DOHH2 (cell line): Measurements from ENCODE around the gene DNAJC15.

Experiments
- H3F3A ChIP-seq: fragments of 200-600 bp; sonication (generic), shearing (Covaris generic); 2 replicates; pipeline ENCODE4 v1.6.0; 2016; ENCODE audit warnings: antibody characterized with exemption, mild to moderate bottlenecking; ENCODE audit not compliant: control insufficient read depth, insufficient read depth
- H3K27ac ChIP-seq: fragments of 200-600 bp; sonication (generic); 2 replicates; pipeline ENCODE4 v1.5.1; 2014; ENCODE audit warnings: low read depth, mild to moderate bottlenecking, low read length, moderate library complexity
- H3K27me3 ChIP-seq: fragments of 200-600 bp; sonication (generic); 2 replicates; pipeline ENCODE4 v1.6.1; 2014; ENCODE audit warnings: mild to moderate bottlenecking, low read length, mixed read lengths; ENCODE audit not compliant: control insufficient read depth
- H3K36me3 ChIP-seq: fragments of 200-600 bp; sonication (generic); 2 replicates; pipeline ENCODE4 v1.6.1; 2014; ENCODE audit warnings: mild to moderate bottlenecking, low read length, moderate library complexity, mixed read lengths; ENCODE audit not compliant: control insufficient read depth
- H3K4me1 ChIP-seq: fragments of 200-600 bp; sonication (generic); 2 replicates; pipeline ENCODE4 v1.6.1; 2014; ENCODE audit warnings: mild to moderate bottlenecking, low read length, mixed read lengths; ENCODE audit not compliant: control insufficient read depth
- H3K4me2 ChIP-seq: fragments of 200-600 bp; sonication (generic); 2 replicates; pipeline ENCODE4 v1.6.0; 2014; ENCODE audit warnings: mild to moderate bottlenecking, low read length, moderate library complexity
- H3K4me3 ChIP-seq: fragments of 200-600 bp; sonication (generic); 2 replicates; pipeline ENCODE4 v1.5.1; 2014; ENCODE audit warnings: mild to moderate bottlenecking, low read length, mixed read lengths
- H3K79me2 ChIP-seq: fragments of 200-600 bp; sonication (generic); 2 replicates; pipeline ENCODE4 v1.6.1; 2014; ENCODE audit warnings: mild to moderate bottlenecking, low read length, mixed read lengths; ENCODE audit not compliant: control insufficient read depth
- H3K9me2 ChIP-seq: fragments of 200-600 bp; sonication (generic); replicated peaks from 2 replicates; pipeline ENCODE4 v1.6.1; 2014; ENCODE audit warnings: mild to moderate bottlenecking, low read length, mixed read lengths; ENCODE audit not compliant: control insufficient read depth
- H3K9me3 ChIP-seq: fragments of 200-600 bp; sonication (generic); 2 replicates; pipeline ENCODE4 v1.6.1; 2014; ENCODE audit warnings: antibody characterized with exemption, low read length, mixed read lengths; ENCODE audit not compliant: control insufficient read depth, insufficient read depth
- H4K20me1 ChIP-seq: fragments of 200-600 bp; sonication (generic); 2 replicates; pipeline ENCODE4 v1.6.0; 2014; ENCODE audit warnings: low read depth, mild to moderate bottlenecking, antibody characterized with exemption, low read length, moderate library complexity; ENCODE audit not compliant: control insufficient read depth, insufficient read depth
- EZH2phosphoT487 ChIP-seq: fragments of 200-600 bp; sonication (generic); IDR thresholded peaks from 2 replicates; pipeline ENCODE4 v1.6.1; 2017; ENCODE audit warnings: borderline replicate concordance, mild to moderate bottlenecking, antibody characterized with exemption, low read length, moderate library complexity, mixed read lengths
- TF ChIP-seq, protein P1 (sequence below): fragments of 200-600 bp; sonication (generic); IDR thresholded peaks from one replicate; pipeline ENCODE4 v1.5.1; 2014; ENCODE audit warnings: antibody characterized with exemption, mild to moderate bottlenecking, low read depth, low read length; ENCODE audit not compliant: poor library complexity, severe bottlenecking

DNAJC15 gene

DNA sequence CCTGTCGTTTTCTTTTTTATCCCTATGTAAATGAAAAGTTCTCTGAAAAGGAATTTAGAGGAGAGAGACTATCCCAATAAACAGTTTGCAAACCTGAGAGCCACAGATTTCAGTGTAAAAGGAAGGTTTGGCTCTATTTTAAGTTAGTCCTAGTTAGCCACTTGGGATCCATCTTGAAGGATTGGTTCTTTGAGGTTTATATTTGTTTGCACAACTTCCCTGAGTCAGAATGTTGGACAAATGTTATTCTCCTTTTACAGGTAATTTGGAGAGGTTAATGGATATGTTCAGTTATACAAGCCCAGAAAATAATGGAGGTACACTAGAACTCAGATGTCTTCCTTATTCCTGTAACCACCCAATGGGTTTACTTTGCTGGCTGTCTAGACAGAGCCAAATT lies 2.6 kb upstream of the DNAJC15 start:
- Histone ChIP-seq H3K79me2 (peaks cover 23% of the 10 kb centered on the region), H3K9me2 (no peaks in the 10 kb centered on the region; the same call in 1 of the 2 replicates), H3K4me3 (no peak overlapping the region), H3K36me3 (peaks cover 12% of the 10 kb centered on the region), H3K4me1 (peaks cover 25% of the 10 kb centered on the region), H4K20me1 (no peaks in the 10 kb centered on the region), H3K27me3 (no peaks in the 10 kb centered on the region), H3K4me2 (no peak overlapping the region), H3F3A (no peaks in the 10 kb centered on the region), H3K27ac (no peak overlapping the region), H3K9me3 (no peaks in the 10 kb centered on the region)
- TF ChIP-seq EZH2phosphoT487: no peak
- TF ChIP-seq, protein P1, sequence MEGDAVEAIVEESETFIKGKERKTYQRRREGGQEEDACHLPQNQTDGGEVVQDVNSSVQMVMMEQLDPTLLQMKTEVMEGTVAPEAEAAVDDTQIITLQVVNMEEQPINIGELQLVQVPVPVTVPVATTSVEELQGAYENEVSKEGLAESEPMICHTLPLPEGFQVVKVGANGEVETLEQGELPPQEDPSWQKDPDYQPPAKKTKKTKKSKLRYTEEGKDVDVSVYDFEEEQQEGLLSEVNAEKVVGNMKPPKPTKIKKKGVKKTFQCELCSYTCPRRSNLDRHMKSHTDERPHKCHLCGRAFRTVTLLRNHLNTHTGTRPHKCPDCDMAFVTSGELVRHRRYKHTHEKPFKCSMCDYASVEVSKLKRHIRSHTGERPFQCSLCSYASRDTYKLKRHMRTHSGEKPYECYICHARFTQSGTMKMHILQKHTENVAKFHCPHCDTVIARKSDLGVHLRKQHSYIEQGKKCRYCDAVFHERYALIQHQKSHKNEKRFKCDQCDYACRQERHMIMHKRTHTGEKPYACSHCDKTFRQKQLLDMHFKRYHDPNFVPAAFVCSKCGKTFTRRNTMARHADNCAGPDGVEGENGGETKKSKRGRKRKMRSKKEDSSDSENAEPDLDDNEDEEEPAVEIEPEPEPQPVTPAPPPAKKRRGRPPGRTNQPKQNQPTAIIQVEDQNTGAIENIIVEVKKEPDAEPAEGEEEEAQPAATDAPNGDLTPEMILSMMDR: no peak

DNA sequence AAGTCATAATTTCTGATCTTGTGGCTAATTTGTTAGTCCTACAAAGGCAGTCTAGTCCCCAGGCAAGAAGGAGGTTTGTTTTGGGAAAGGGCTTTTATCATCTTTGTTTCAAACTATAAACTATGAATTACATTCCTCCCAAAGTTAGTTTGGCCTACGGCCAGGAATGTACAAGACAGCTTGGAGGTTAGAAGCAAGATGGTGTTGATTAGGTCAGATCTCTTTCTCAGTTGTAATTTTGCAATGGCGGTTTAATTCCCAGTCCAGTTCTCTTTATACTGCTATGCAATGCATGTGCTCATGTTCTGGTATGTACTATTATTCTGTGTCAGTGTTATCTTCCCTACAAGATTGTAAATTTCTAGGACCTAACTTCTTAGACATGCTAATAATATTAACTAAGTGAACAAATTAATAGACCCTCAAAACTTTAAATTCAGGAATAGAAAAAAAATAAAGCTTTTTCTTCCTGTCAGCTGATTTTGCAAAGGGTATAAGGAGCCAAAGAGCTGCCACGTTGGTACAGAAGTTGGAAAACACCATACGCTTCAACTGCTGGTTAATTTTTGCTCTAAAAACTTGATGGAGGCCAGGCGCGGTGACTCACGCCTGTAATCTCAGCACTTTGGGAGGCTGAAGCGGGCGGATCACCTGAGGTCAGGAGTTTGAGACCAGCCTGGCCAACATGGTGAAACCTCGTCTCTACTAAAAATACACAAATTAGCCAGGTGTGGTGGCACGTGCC lies 1.3 kb upstream of the DNAJC15 start:
- TF ChIP-seq EZH2phosphoT487: no peak
- TF ChIP-seq, protein P1: no peak
- peaks cover 35% of the 10 kb centered on the region for H3K4me1 ChIP-seq
- no peak overlapping the region for H3K4me3 ChIP-seq

DNA sequence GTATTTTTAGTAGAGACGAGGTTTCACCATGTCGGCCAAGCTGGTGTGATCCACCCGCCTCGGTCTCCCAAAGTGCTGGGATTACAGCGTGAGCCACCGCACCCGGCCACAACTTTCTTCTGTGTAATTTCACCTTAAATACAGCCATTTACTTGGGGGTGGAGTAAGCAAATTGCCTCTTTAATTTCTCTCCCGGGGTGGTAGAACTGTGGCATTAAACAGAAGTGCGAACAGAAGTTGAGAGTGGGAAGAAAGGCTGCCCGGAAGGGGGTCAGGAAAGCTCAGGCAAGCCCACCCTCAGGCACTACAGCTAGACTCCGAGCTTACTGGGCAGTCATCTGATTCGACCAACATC lies 475 bp upstream of the DNAJC15 start:
- Histone ChIP-seq H3K4me1 (peaks cover 36% of the 10 kb centered on the region), H3K4me2 (peak overlapping the region; percentile 99), H3K27me3 (no peaks in the 10 kb centered on the region), H3K36me3 (peaks cover 23% of the 10 kb centered on the region), H3K79me2 (peaks cover 44% of the 10 kb centered on the region), H3K9me3 (no peaks in the 10 kb centered on the region), H4K20me1 (no peaks in the 10 kb centered on the region), H3K9me2 (no peaks in the 10 kb centered on the region), H3F3A (no peaks in the 10 kb centered on the region), H3K27ac (peak overlapping the region; percentile 79), H3K4me3 (peak overlapping the region; percentile 96)
- no peak for TF ChIP-seq EZH2phosphoT487
- TF ChIP-seq, protein P1: no peak

More for the DNA sequence above, 1.3 kb upstream of the DNAJC15 start:
- Histone ChIP-seq H3K27ac (no peak overlapping the region), H3K36me3 (peaks cover 15% of the 10 kb centered on the region), H3K4me2 (no peak overlapping the region), H3K9me2 (no peaks in the 10 kb centered on the region; the same call in 1 of the 2 replicates), H3K79me2 (peaks cover 36% of the 10 kb centered on the region), H4K20me1 (no peaks in the 10 kb centered on the region), H3K9me3 (no peaks in the 10 kb centered on the region), H3F3A (no peaks in the 10 kb centered on the region), H3K27me3 (no peaks in the 10 kb centered on the region)
